MM.1S (cell line): ENCODE measurements around the gene FAM153A.
"Not testable (repeated sequence)": the region's sequence is repeated elsewhere in the genome, so short reads cannot be mapped to it uniquely, and the experiment has no call there.

Experiments used
- DNase-seq: peaks from one replicate; pipeline ENCODE4 v3.0.0-alpha.2; 2015
- H2AFZ ChIP-seq: fragments of 300-600 bp; sonication (generic); 2 replicates; pipeline ENCODE4 v1.6.0; 2016; ENCODE audit warnings: antibody characterized with exemption, low read length
- H3F3A ChIP-seq: fragments of 300-600 bp; sonication (generic); 2 replicates; pipeline ENCODE4 v1.6.1; 2016; ENCODE audit warnings: mild to moderate bottlenecking, antibody characterized with exemption, low read length, moderate library complexity, mixed read lengths; ENCODE audit not compliant: insufficient read depth
- H3K27ac ChIP-seq: fragments of 300-600 bp; sonication (generic); 2 replicates; pipeline ENCODE4 v1.5.1; 2016; ENCODE audit warnings: mild to moderate bottlenecking, low read length
- H3K27me3 ChIP-seq: fragments of 300-600 bp; sonication (generic); replicated peaks from 2 replicates; pipeline ENCODE4 v1.6.0; 2016; ENCODE audit warnings: low read length; ENCODE audit not compliant: insufficient read depth
- H3K36me3 ChIP-seq: fragments of 300-600 bp; sonication (generic); replicated peaks from 2 replicates; pipeline ENCODE4 v1.6.1; 2016; ENCODE audit warnings: mild to moderate bottlenecking, low read length, mixed read lengths; ENCODE audit not compliant: insufficient read depth
- H3K4me1 ChIP-seq: fragments of 300-600 bp; sonication (generic); 2 replicates; pipeline ENCODE4 v1.6.1; 2016; ENCODE audit warnings: low read length, mixed read lengths
- H3K4me2 ChIP-seq: fragments of 300-600 bp; sonication (generic); 2 replicates; pipeline ENCODE4 v1.6.0; 2016; ENCODE audit warnings: low read depth, low read length
- H3K4me3 ChIP-seq: fragments of 300-600 bp; sonication (generic); 2 replicates; pipeline ENCODE4 v1.5.1; 2016; ENCODE audit warnings: low read length, mixed read lengths
- H3K79me2 ChIP-seq: fragments of 300-600 bp; sonication (generic); 2 replicates; pipeline ENCODE4 v1.6.1; 2016; ENCODE audit warnings: mixed run types, low read length, mixed read lengths
- H3K9ac ChIP-seq: fragments of 300-600 bp; sonication (generic); 2 replicates; pipeline ENCODE4 v1.6.1; 2016; ENCODE audit warnings: low read length, mixed read lengths
- H3K9me2 ChIP-seq: fragments of 300-600 bp; sonication (generic); replicated peaks from 2 replicates; pipeline ENCODE4 v1.6.1; 2016; ENCODE audit warnings: mild to moderate bottlenecking, low read length, mixed read lengths; ENCODE audit not compliant: insufficient read depth
- H3K9me3 ChIP-seq: fragments of 300-600 bp; sonication (generic); replicated peaks from 2 replicates; pipeline ENCODE4 v1.6.1; 2016; ENCODE audit warnings: mild to moderate bottlenecking, low read length, mixed read lengths; ENCODE audit not compliant: insufficient read depth
- H4K20me1 ChIP-seq: fragments of 300-600 bp; sonication (generic); 2 replicates; pipeline ENCODE4 v1.6.1; 2016; ENCODE audit warnings: mild to moderate bottlenecking, low read length, moderate library complexity, mixed read lengths; ENCODE audit not compliant: insufficient read depth

The FAM153A gene

DNA sequence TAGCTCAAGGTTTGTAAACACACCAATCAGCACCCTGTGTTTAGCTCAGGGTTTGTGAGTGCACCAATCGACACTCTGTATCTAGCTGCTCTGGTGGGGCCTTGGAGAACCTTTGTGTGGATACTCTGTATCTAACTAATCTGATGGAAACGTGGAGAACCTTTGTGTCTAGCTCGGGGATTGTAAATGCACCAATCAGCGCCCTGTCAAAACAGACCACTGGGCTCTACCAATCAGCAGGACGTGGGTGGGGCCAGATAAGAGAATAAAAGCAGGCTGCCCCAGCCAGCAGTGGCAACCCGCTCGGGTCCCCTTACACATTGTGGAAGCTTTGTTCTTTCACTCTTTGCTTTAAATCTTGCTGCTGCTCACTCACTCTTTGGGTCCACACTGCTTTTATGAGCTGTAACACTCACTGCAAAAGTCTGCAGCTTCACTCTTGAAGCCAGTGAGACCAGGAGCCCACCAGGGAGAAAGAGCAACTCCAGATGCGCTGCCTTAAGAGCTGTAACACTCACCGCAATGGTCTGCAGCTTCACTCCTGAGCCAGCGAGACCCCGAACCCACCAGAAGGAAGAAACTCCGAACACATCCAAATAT, 93.6 kb downstream of the FAM153A start:
- DNase-seq, H3K79me2 ChIP-seq, H3K9ac ChIP-seq, H3F3A ChIP-seq, H3K4me3 ChIP-seq, H4K20me1 ChIP-seq, H3K9me2 ChIP-seq, H3K27me3 ChIP-seq, H3K4me1 ChIP-seq, H2AFZ ChIP-seq, H3K27ac ChIP-seq, H3K9me3 ChIP-seq, H3K36me3 ChIP-seq, H3K4me2 ChIP-seq: not testable (repeated sequence)

DNA sequence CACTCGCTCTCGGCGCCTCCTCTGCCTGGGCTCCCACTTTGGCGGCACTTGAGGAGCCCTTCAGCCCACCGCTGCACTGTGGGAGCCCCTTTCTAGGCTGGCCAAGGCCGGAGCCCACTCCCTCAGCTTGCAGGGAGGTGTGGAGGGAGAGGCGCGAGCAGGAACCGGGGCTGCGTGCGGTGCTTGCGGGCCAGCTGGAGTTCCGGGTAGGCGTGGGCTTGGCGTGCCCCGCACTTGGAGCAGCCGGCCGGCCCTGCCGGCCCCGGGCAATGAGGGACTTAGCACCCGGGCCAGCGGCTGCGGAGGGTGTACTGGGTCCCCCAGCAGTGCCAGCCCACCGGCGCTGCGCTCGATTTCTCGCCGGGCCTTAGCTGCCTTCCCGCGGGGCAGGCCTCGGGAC, 94.6 kb downstream of the FAM153A start:
- H3K9me3 ChIP-seq, H3F3A ChIP-seq, H3K4me3 ChIP-seq, H3K79me2 ChIP-seq, H3K27me3 ChIP-seq, H2AFZ ChIP-seq, H3K9ac ChIP-seq, H3K4me1 ChIP-seq, H4K20me1 ChIP-seq, H3K36me3 ChIP-seq, H3K9me2 ChIP-seq, H3K27ac ChIP-seq, DNase-seq, H3K4me2 ChIP-seq: not testable (repeated sequence)

DNA sequence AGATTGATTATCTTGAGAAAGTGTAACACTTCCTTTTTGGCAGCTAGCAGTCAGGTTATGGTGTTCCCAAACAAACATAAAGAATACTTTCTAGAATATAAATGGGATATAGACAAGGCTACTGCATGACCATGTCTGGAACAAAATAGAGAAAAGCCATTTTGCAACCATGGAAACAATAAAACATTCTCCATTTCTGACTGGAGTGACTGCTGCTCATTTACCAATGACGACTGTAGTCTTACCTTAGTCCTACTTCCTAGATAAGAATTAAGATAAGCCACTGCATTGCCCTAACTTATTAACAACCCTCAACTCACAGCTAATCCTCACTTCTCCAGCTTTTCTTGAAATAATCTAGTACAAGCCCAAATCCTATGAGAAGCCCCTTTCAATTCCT, 100.8 kb downstream of the FAM153A start:
- not testable (repeated sequence) for H3K9ac ChIP-seq, H3K27me3 ChIP-seq, H3K9me2 ChIP-seq, H3K9me3 ChIP-seq, H3K4me1 ChIP-seq, H4K20me1 ChIP-seq, H3K27ac ChIP-seq, DNase-seq, H3K4me3 ChIP-seq, H3F3A ChIP-seq, H3K79me2 ChIP-seq, H3K36me3 ChIP-seq, H2AFZ ChIP-seq, H3K4me2 ChIP-seq
